Anterior cingulate cortex (tissue), 58 donors: ENCODE data around the gene STK17A.
A peak's percentile ranks its signal among the peaks of the same experiment; 100 is the strongest.
"Not testable (repeated sequence)": the region's sequence is repeated elsewhere in the genome, so short reads cannot be mapped to it uniquely, and the experiment has no call there.

Experiments used
- DNase-seq, 58 donors: peaks; one replicate each; lab custom pipeline; 2025; lab: John Stamatoyannopoulos, UW

STK17A gene

GRCh38 chr7:43652364-43652763, 69.5 kb downstream of the STK17A start:
- no peak for DNase-seq

- no peak for DNase-seq
These were observed 70.6 kb downstream of the STK17A start for GRCh38 chr7:43653466-43653865.

DNA sequence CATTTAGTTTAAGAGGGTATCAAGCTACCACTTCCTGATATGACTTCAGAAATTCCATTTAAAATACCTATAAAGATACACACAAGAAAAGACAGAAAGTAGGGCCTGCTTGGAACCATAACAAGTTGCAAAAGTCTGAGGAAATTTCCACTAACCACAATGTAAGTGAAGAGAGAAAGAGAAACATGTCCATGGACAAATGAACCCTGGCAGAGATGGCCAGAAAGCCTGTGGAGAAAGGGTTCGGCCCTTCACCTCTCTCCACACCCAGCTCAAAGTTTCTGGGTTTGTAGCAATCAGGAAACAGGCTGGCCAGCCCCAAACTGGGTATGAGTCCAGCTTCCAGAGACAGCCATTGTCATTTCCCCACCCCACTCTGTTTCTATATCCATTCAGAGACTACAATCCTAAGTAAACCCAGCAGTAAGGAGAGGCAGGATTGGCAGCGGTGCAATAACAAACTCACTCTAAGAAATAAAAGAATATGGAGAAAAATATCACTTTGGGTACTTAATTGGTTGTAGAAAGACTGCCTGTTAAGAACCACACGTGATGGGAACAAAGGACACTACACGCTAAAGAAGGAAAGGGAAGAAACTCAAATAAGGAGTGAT, 71.1 kb downstream of the STK17A start:
- no peak for DNase-seq

- no peak for DNase-seq
These were observed 72.7 kb downstream of the STK17A start for GRCh38 chr7:43655584-43655983.

- no peak for DNase-seq
These were observed 74.1 kb downstream of the STK17A start for GRCh38 chr7:43656997-43657396.

DNA sequence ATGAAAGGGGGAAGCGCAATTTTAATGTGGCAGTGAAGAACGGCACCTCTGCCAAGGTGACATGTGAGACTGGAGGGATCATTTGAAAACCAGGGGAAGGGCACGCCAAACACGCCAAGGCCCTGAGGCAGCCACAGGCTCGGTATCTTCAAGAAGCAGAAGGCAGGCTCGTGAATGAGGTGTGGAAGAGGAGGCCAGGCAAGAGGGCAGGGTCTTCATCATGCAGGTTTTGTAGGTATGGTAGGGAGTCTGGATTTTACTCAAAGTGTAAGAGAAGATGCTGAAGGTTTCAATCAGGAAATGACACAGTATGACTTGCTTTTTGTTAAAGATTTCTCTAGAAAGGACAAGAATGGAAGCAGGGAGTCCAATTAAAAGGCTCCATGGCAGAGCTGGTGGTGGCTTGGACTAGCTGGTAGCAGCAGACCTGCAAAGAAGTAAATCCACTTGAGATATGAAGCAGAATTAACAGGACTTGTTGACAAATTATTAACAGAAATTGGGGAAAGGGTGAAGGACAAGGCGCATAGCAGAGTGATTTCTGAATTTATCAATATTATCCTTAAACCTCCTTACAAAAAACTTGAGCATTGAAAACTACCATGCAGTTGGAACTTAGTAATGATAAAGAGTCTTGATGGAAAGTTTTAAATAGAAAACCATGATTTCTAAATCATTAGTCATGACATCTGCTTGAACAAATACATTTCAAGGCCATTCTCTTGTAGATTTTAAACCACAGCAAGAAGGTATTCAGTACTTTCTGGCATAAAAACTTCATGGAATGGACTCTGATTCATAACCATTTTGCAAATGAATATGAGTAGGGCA, 76.0 kb downstream of the STK17A start:
- no peak for DNase-seq

- no peak for DNase-seq
These were observed 76.6 kb downstream of the STK17A start for GRCh38 chr7:43659549-43659896.

DNA sequence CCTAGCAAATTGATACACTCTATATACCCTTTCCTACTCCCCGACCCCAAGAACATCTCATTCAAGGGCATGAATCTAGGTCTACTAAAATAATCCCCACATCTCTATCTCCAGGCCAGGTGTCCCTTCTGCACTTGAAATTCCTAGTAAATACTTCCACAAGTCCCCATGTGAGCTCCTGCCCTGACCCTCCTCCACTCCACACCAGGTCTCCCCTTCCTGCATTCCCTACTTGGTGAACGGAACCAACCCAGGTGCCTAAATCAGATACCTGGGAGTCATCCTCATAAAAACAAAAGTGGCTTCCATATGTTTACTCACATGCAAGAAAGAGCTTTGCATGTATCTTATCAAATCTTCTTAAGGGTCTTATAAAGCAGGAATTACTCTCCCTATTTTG, 77.2 kb downstream of the STK17A start:
- DNase-seq = no peak

GRCh38 chr7:43664681-43665080, 81.8 kb downstream of the STK17A start:
- no peak for DNase-seq

GRCh38 chr7:43666938-43667337, 84.0 kb downstream of the STK17A start:
- no peak for DNase-seq

DNA sequence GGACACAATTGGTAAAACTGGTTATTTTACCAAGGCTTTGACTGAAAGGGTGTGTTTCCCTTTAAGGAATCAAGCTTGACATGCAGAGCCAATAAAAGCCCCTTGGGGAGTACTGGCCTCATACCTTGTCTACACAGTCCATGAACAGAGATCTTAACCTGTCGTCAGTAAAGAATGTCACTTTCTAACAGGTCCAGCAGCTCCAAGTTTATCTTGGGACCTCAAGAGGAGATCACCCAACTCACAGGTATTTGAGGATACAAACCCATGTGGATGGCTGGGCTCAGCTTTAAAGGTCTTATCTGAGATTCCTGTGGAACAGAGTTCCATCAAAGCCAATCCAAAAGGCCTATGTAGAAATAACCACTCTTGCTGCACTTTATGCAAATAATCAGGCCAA, 85.1 kb downstream of the STK17A start:
- no peak for DNase-seq

DNA sequence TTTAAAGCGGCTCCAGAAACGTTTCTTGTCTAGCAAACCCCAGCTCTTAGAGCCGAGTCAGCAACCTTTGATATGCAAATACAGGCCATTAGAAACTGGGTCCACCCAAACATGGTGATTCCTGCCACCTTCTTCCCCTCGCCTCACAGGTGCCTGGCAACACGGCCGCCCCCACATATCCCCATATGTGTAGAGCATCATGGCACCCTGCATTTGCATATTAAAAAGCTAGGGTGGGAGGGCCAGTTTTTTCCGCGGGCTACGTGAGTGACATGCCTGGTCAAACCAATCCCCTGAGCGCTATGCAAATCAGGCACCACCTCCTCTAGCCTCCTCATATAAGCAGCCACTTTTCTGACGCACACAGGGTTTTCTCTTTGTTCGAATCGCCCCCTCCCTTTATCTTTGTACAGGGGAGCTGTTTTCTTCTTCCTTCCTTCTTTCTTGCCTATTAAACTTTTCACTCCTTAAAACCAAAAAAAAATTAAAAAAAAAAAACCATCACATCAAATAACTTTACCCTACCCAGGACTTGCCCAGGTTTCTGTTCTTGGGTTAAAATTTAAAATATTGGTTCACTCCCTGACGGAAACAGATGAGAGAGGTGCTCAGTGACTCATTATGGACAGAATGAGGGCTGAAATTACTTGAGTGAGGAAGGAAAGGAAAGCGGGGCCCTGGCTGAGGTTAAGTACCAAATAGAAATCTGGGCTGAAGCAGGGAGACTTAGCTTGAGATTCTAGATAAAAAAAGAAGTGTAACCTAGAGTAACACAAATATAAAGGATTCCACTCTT, 86.6 kb downstream of the STK17A start:
- peak in 5 of 58 donors; percentile 8 to 44 (median 23) for DNase-seq

DNA sequence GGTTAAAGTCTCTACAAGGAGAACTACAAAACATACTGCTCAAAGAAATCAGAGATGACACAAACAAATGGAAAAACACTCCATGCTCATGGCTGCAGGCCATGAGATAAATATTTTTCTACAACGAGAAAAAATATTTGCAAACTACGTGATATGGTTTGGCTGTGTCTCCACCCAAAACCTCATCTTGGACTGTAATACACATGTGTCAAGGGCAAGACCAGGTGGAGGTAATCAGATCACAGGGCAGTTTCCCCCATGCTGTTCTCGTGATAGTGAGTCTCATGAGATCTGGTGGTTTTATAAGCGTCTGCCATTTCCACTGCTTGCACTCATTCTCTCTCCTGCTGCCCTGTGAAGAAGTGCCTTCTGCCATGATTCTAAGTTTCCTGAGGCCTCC, 88.6 kb downstream of the STK17A start:
- no peak for DNase-seq

GRCh38 chr7:43673243-43673976, 90.5 kb downstream of the STK17A start:
- not testable (repeated sequence) for DNase-seq

GRCh38 chr7:43674559-43675436, 91.9 kb downstream of the STK17A start:
- DNase-seq = no peak
